HepG2 (cell line): ENCODE results near the gene TGM2. TPM values are rescaled to one million over a fixed set of nuclear protein-coding genes. Genes with fewer than 3 reads are reported as not detected.

Experiments
- ATAC-seq: fragments of 200-7000 bp; cut with Tn5 transposase; 3 replicates; pipeline ENCODE4 v1.9.1; 2020; ENCODE audit warnings: mild to moderate bottlenecking, moderate library complexity
- BruUV-seq: library from RNA; stranded (reverse); fragments of 400-500 nt; replicated peaks from 2 replicates; lab custom pipeline; 2021; lab: Mats Ljungman, UMichigan
- CTCF ChIA-PET: fragments of 300-600 bp; formaldehyde crosslinking; extraction: SDS; loops from one replicate; lab custom pipeline; 2021; ENCODE audit warnings: low total read pairs, inconsistent platforms, low intra/inter-chr PET ratio; lab: Yijun Ruan, JAX
- POLR2A ChIA-PET: fragments of 350-600 bp; sonication (Branson Sonifier 250); formaldehyde crosslinking; loops from one replicate; lab custom pipeline; 2020; ENCODE audit warnings: antibody characterized with exemption, inconsistent platforms; lab: Yijun Ruan, JAX
- DNase-seq: peaks from one replicate; pipeline ENCODE4 v3.0.0-alpha.2; 2015; ENCODE audit warnings: low spot score
- FAIRE-seq: peaks from 3 replicates; lab custom pipeline; 2011; peaks lifted over from hg19 to GRCh38; lab: Jason Lieb, UNC
- H2AFZ ChIP-seq: one replicate; pipeline ENCODE4 v1.6.1; 2011; ENCODE audit warnings: low read length, inconsistent platforms
- H3K27ac ChIP-seq: fragments of 300-600 bp; 3 replicates; pipeline ENCODE4 v1.8.0; 2011; ENCODE audit warnings: mixed run types, mild to moderate bottlenecking, mixed read lengths, low read length, inconsistent platforms; ENCODE audit not compliant: insufficient read depth; ENCODE audit errors: extremely low read length
- H3K27me3 ChIP-seq, 2 experiments: fragments of 200-600 bp in 1 of 2; 2 replicates in 1 of 2; 3 replicates in 1 of 2; pipeline versions ENCODE4 v1.6.0 to v1.8.0; 2011; ENCODE audit warnings: low read length in 2 of 2, mild to moderate bottlenecking in 2 of 2, moderate library complexity in 2 of 2, inconsistent platforms in 1 of 2; ENCODE audit not compliant: insufficient read depth in 2 of 2, control insufficient read depth in 1 of 2
- H3K36me3 ChIP-seq, 2 experiments: fragments of 200-600 bp in 1 of 2; replicated peaks in 1 of 2; 2 replicates in 1 of 2; 3 replicates in 1 of 2; pipeline versions ENCODE4 v1.5.1 to v1.8.0; 2011; ENCODE audit warnings: low read length in 2 of 2, inconsistent platforms in 1 of 2; ENCODE audit not compliant: insufficient read depth in 2 of 2, control insufficient read depth in 1 of 2
- H3K4me1 ChIP-seq: 2 replicates; pipeline ENCODE4 v1.5.1; 2012; ENCODE audit warnings: low read length, inconsistent platforms; ENCODE audit not compliant: insufficient read depth
- H3K4me2 ChIP-seq: 2 replicates; pipeline ENCODE4 v1.6.0; 2011; ENCODE audit warnings: low read depth, low read length, inconsistent platforms
- H3K4me3 ChIP-seq, 3 experiments: fragments of 200-600 bp in 1 of 3; sonication (generic), shearing (Covaris generic) in 1 of 3; replicated peaks in 1 of 3; 2 replicates each; pipeline ENCODE4 v1.5.1; 2011 to 2016; ENCODE audit warnings: low read length in 3 of 3, inconsistent platforms in 2 of 3, low read depth in 2 of 3, mild to moderate bottlenecking in 2 of 3, control low read depth in 1 of 3, mixed read lengths in 1 of 3; ENCODE audit not compliant: insufficient read depth in 1 of 3
- H3K79me2 ChIP-seq: one replicate; pipeline ENCODE4 v1.6.1; 2011; ENCODE audit warnings: low read length, inconsistent platforms; ENCODE audit not compliant: insufficient read depth
- H3K9ac ChIP-seq: 2 replicates; pipeline ENCODE4 v1.6.0; 2011; ENCODE audit warnings: mild to moderate bottlenecking, low read depth, low read length, inconsistent platforms; ENCODE audit not compliant: insufficient read depth
- H3K9me3 ChIP-seq: 2 replicates; pipeline ENCODE4 v1.5.1; 2012; ENCODE audit warnings: mild to moderate bottlenecking, low read length
- H4K20me1 ChIP-seq: 2 replicates; pipeline ENCODE4 v1.6.0; 2011; ENCODE audit warnings: inconsistent platforms, mild to moderate bottlenecking, low read length, moderate library complexity; ENCODE audit not compliant: insufficient read depth
- DNMT1 ChIP-seq: sonication (generic); formaldehyde crosslinking; IDR thresholded peaks from 2 replicates; pipeline ENCODE4 v1.5.1; 2020; ENCODE audit warnings: mild to moderate bottlenecking, missing genetic modification reagents
- FOXC1 ChIP-seq: sonication (generic); formaldehyde crosslinking; IDR thresholded peaks from 2 replicates; pipeline ENCODE4 v1.8.0; 2022; ENCODE audit warnings: mild to moderate bottlenecking, missing genetic modification reagents, borderline replicate concordance
- GATAD2A ChIP-seq: IDR thresholded peaks from 2 replicates; pipeline ENCODE4 v1.6.1; 2016
- IRF2 ChIP-seq: IDR thresholded peaks from 2 replicates; pipeline ENCODE4 v1.6.1; 2018; ENCODE audit warnings: missing genetic modification reagents, missing compliant biosample characterization
- NR2F6 ChIP-seq, 2 experiments: IDR thresholded peaks; 2 replicates each; pipeline ENCODE4 v1.6.1; 2016; ENCODE audit warnings: antibody characterized with exemption in 1 of 2, mild to moderate bottlenecking in 1 of 2
- ONECUT2 ChIP-seq: sonication (generic); formaldehyde crosslinking; IDR thresholded peaks from 2 replicates; pipeline ENCODE4 v1.4.0; 2020; ENCODE audit warnings: missing genetic modification reagents
- SALL1 ChIP-seq: sonication (generic); formaldehyde crosslinking; IDR thresholded peaks from 2 replicates; pipeline ENCODE4 v1.8.0; 2022; ENCODE audit warnings: mild to moderate bottlenecking, missing genetic modification reagents
- SP5 ChIP-seq: IDR thresholded peaks from 2 replicates; pipeline ENCODE4 v1.6.1; 2016; ENCODE audit warnings: low read depth, borderline replicate concordance
- ZNF34 ChIP-seq: sonication (generic); formaldehyde crosslinking; IDR thresholded peaks from 2 replicates; pipeline ENCODE4 v1.4.0; 2020; ENCODE audit warnings: mild to moderate bottlenecking, missing genetic modification reagents, borderline replicate concordance
- ZNF343 ChIP-seq: sonication (generic); formaldehyde crosslinking; IDR thresholded peaks from 2 replicates; pipeline ENCODE4 v1.4.0; 2020; ENCODE audit warnings: mild to moderate bottlenecking, missing genetic modification reagents
- ZNF770 ChIP-seq: sonication (generic); formaldehyde crosslinking; IDR thresholded peaks from 2 replicates; pipeline ENCODE4 v1.5.0; 2020; ENCODE audit warnings: mild to moderate bottlenecking, missing genetic modification reagents
- WGBS: methylation state at CpG from one replicate; pipeline ENCODE4 v1.1.6; 2017; ENCODE audit warnings: low lambda C conversion rate; 5-methylcytosine and 5-hydroxymethylcytosine counted together
- in situ Hi-C: cut with HindIII; loops from 2 replicates; pipeline ENCODE4 v1.10.0; 2017; ENCODE audit warnings: low pct_unique_long_range_greater_than_20kb; ENCODE audit not compliant: extremely low pct_ligation_motif_present
- intact Hi-C: fragments of 100-400 bp; cut with micrococcal nuclease; formaldehyde crosslinking; loops from one replicate; pipeline ENCODE4 v1.10.0; 2022; ENCODE audit not compliant: unreplicated experiment
- polyA plus RNA-seq, 8 experiments: library from polyadenylated mRNA; depleted of rRNA in 3 of 8; stranded (reverse) in 7 of 8; unstranded in 1 of 8; fragments of >200 nt; fragmentation: Illumina TruSeq in 4 of 8; extraction: Trizol in 4 of 8; gene quantifications; 2 replicates each; pipeline versions ENCODE4 v1.2.1 to v1.2.3, GENCODE V29; 2011 to 2016; ENCODE audit warnings: low read depth in 4 of 8, missing spikeins in 1 of 8, mixed read lengths in 1 of 8; ENCODE audit not compliant: insufficient read depth in 1 of 8
- total RNA-seq, 5 experiments: library from RNA; depleted of rRNA; stranded (reverse); fragments of >200 nt; fragmentation: Illumina TruSeq; extraction: Trizol; gene quantifications; 2 replicates each; pipeline ENCODE4 v1.2.3, GENCODE V29; 2016; ENCODE audit warnings: low read depth in 1 of 5
- TF ChIP-seq, protein P1 (sequence below): sonication (generic); formaldehyde crosslinking; IDR thresholded peaks from 2 replicates; pipeline ENCODE4 v1.4.0; 2020; ENCODE audit warnings: missing genetic modification reagents
- TF ChIP-seq, protein P2 (sequence below): sonication (generic); formaldehyde crosslinking; conservative IDR thresholded peaks from 2 replicates; pipeline ENCODE4 v1.4.0; 2020; ENCODE audit warnings: mild to moderate bottlenecking, missing genetic modification reagents, moderate library complexity

Gene TGM2
- total and polyA plus RNA-seq, 2 of the 13 experiments (the other 11 are each of a cell fraction or from before 2014, with no cell fraction given): 4.2 to 46.4 TPM

GRCh38 chr20:38113401-38114325 lies 51.4 kb downstream of the TGM2 start:
- no peak overlapping the region for H3K4me3 ChIP-seq
- CTCF ChIA-PET: interaction anchor here (1.2 to 3.0 kb wide), 2 partner anchors 52 to 109 kb away, joined by 3 to 17 read pairs; partner anchors contain the start of gene TGM2
- H3K36me3 ChIP-seq: no peaks in the 10 kb centered on the region
- POLR2A ChIA-PET: interaction anchor here (0.7 to 3.7 kb wide), 6 partner anchors 9 to 108 kb away, joined by 3 to 21 read pairs (median 6); no protein-coding TSS in a partner anchor
- intact Hi-C loops (loop anchor here (1.0 kb wide), 1 partner anchor 52 kb away; the partner anchor contains the start of gene TGM2), in situ Hi-C loops (no loop called here)
- peak overlapping the region; percentile 45 for H3K4me2 ChIP-seq
- DNase-seq (peak; percentile 78), FAIRE-seq (peak; percentile 51), ATAC-seq (peak; percentile 73)
- H3K79me2 ChIP-seq: no peaks in the 10 kb centered on the region
- no peaks in the 10 kb centered on the region for H4K20me1 ChIP-seq
- H2AFZ ChIP-seq: no peak overlapping the region
- peaks cover 51% of the 10 kb centered on the region for H3K4me1 ChIP-seq
- no peak overlapping the region for H3K27ac ChIP-seq
- no TSS peak for BruUV-seq
- H3K9ac ChIP-seq: no peak overlapping the region
- no peaks in the 10 kb centered on the region for H3K27me3 ChIP-seq
- H3K9me3 ChIP-seq: no peaks in the 10 kb centered on the region
- 51% methylated on average over 10 of the region's 10 CpGs for WGBS
- TF ChIP-seq SP5: peak; percentile 41; the same call in 1 of the 2 replicates
- TF ChIP-seq ZNF34 (CRISPR knock-in tag): no peak
- TF ChIP-seq, protein P1, sequence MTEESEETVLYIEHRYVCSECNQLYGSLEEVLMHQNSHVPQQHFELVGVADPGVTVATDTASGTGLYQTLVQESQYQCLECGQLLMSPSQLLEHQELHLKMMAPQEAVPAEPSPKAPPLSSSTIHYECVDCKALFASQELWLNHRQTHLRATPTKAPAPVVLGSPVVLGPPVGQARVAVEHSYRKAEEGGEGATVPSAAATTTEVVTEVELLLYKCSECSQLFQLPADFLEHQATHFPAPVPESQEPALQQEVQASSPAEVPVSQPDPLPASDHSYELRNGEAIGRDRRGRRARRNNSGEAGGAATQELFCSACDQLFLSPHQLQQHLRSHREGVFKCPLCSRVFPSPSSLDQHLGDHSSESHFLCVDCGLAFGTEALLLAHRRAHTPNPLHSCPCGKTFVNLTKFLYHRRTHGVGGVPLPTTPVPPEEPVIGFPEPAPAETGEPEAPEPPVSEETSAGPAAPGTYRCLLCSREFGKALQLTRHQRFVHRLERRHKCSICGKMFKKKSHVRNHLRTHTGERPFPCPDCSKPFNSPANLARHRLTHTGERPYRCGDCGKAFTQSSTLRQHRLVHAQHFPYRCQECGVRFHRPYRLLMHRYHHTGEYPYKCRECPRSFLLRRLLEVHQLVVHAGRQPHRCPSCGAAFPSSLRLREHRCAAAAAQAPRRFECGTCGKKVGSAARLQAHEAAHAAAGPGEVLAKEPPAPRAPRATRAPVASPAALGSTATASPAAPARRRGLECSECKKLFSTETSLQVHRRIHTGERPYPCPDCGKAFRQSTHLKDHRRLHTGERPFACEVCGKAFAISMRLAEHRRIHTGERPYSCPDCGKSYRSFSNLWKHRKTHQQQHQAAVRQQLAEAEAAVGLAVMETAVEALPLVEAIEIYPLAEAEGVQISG (CRISPR knock-in tag): peak; percentile 45; the same call in 1 of the 2 replicates
- peak; percentile 49; the same call in 1 of the 2 replicates for TF ChIP-seq GATAD2A (CRISPR knock-in tag)
- TF ChIP-seq SALL1 (CRISPR knock-in tag): 0 out of 2 replicates have a peak, but pooled peaks have one; percentile 36
- TF ChIP-seq IRF2 (CRISPR knock-in tag): 0 out of 2 replicates have a peak, but pooled peaks have one; percentile 32
- TF ChIP-seq DNMT1 (CRISPR knock-in tag): 0 out of 2 replicates have a peak, but pooled peaks have one; percentile 62
- TF ChIP-seq NR2F6 (IDR thresholded peaks at IDR 0.05): peak; percentile 34; the same call in 1 of the 2 replicates
- TF ChIP-seq NR2F6 (CRISPR knock-in tag; IDR thresholded peaks at IDR 0.05): no peak
- TF ChIP-seq ZNF770 (CRISPR knock-in tag): 0 out of 2 replicates have a peak, but pooled peaks have one; percentile 31
- 0 out of 2 replicates have a peak, but pooled peaks have one; percentile 38 for TF ChIP-seq FOXC1
- TF ChIP-seq ZNF343 (CRISPR knock-in tag): 0 out of 2 replicates have a peak, but pooled peaks have one; percentile 9
- TF ChIP-seq, protein P2, sequence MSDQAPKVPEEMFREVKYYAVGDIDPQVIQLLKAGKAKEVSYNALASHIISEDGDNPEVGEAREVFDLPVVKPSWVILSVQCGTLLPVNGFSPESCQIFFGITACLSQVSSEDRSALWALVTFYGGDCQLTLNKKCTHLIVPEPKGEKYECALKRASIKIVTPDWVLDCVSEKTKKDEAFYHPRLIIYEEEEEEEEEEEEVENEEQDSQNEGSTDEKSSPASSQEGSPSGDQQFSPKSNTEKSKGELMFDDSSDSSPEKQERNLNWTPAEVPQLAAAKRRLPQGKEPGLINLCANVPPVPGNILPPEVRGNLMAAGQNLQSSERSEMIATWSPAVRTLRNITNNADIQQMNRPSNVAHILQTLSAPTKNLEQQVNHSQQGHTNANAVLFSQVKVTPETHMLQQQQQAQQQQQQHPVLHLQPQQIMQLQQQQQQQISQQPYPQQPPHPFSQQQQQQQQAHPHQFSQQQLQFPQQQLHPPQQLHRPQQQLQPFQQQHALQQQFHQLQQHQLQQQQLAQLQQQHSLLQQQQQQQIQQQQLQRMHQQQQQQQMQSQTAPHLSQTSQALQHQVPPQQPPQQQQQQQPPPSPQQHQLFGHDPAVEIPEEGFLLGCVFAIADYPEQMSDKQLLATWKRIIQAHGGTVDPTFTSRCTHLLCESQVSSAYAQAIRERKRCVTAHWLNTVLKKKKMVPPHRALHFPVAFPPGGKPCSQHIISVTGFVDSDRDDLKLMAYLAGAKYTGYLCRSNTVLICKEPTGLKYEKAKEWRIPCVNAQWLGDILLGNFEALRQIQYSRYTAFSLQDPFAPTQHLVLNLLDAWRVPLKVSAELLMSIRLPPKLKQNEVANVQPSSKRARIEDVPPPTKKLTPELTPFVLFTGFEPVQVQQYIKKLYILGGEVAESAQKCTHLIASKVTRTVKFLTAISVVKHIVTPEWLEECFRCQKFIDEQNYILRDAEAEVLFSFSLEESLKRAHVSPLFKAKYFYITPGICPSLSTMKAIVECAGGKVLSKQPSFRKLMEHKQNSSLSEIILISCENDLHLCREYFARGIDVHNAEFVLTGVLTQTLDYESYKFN: no peak
- 0 out of 2 replicates have a peak, but pooled peaks have one; percentile 9 for TF ChIP-seq ONECUT2 (CRISPR knock-in tag)
